HTERT RPE-1 (cell line): ENCODE results near the gene ITGA5.

Source experiments
- in situ Hi-C: fragments of 300-500 bp; cut with MboI; formaldehyde crosslinking; loops from 4 replicates; pipeline ENCODE4 v1.14.3; 2020; ENCODE audit warnings: low sequenced_read_pairs

Gene ITGA5

DNA sequence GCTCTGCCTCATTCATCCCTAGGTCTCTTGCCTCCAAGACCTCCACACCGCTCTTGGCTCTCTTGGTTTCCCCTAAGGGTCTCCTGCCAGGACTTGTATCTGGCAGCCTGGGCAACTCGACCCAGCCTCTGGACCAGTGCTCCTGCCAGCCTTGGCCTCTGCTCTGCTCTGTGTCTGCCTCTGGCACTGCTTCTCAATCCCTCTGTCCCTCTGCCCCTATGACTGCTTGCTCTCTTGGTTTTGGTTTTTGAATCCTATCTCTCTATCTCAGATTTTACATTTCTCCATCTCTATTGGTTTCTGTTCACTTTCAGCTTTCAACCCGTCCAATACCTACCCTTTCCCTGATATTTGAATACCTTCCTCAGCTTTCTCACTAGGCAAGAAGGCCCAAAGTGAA lies 6.3 kb downstream of the ITGA5 start:
- in situ Hi-C loops: no loop called here

- in situ Hi-C loops: no loop called here
Observed at GRCh38 chr12:54412348-54412747, 6.7 kb downstream of the ITGA5 start.

GRCh38 chr12:54411391-54412241 lies 7.5 kb downstream of the ITGA5 start:
- in situ Hi-C loops: no loop called here

- in situ Hi-C loops: no loop called here
Observed at GRCh38 chr12:54409267-54409666, 9.8 kb downstream of the ITGA5 start.

DNA sequence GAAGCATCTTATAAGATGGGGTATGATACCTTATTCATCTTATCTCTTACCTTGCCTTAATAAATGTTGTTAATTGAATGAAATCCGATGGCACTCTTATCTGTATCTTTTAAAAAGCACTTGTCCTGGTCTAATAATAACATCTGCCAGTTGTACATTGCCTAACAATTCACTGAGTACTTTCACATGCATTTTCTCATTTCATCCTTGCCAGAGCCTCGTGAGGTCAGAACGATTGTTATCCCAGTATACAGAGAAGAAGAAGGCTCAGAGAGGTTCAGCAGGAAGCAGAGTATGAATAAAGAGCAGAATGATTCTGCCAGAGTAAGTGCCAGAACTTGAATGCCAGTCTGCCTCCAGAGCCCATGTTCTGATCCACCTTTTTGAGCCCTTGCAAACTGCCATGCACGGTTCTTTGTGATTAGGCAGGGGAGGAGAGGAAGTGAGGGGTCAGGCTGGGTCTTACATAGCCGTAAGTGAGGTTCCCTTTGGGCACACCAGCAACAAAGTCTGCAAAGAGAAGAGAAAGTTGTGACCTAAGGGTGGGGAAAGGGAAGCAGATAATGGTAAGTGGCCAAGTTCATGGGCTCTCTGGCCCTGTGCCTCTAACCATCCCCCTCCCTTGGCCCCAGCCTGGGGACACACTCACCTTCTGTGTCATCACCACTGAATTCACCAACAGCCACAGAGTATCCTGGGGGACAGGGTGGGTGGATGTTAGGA lies 11.7 kb downstream of the ITGA5 start:
- in situ Hi-C loops: no loop called here

GRCh38 chr12:54405573-54405972 lies 13.5 kb downstream of the ITGA5 start:
- in situ Hi-C loops: no loop called here

- in situ Hi-C loops: no loop called here
Observed at GRCh38 chr12:54405106-54405505, 14.0 kb downstream of the ITGA5 start.

- in situ Hi-C loops: no loop called here
Observed at GRCh38 chr12:54404061-54405004, 14.7 kb downstream of the ITGA5 start.

- in situ Hi-C loops: no loop called here
Observed at GRCh38 chr12:54401119-54401518, 17.9 kb downstream of the ITGA5 start.

- in situ Hi-C loops: no loop called here
Observed at GRCh38 chr12:54398995-54399793, 19.9 kb downstream of the ITGA5 start.

- in situ Hi-C loops: no loop called here
Observed at GRCh38 chr12:54398218-54398617, 20.8 kb downstream of the ITGA5 start.

DNA sequence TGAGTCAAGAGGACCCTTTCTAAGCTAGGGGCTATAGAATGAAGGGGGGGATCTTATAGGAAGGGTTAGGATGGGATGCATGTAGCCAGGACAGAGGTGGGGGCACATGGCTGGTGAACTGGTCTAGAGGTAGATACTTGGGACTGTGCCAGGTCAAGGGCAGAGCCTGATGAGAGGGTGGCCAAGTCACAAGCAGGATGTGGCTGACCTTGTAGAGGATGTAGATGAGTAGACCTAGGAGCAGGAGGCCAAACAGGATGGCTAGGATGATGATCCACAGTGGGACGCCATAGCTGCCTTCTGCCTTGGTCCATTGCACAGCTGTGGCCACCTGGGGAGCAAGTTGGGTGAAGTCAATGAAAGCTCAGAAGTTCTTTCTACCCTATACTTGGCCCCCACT lies 21.9 kb downstream of the ITGA5 start:
- in situ Hi-C loops: no loop called here

- in situ Hi-C loops: no loop called here
Observed at GRCh38 chr12:54395545-54395944, 23.5 kb downstream of the ITGA5 start.

- in situ Hi-C loops: no loop called here
Observed at GRCh38 chr12:54394986-54395385, 24.1 kb downstream of the ITGA5 start.

DNA sequence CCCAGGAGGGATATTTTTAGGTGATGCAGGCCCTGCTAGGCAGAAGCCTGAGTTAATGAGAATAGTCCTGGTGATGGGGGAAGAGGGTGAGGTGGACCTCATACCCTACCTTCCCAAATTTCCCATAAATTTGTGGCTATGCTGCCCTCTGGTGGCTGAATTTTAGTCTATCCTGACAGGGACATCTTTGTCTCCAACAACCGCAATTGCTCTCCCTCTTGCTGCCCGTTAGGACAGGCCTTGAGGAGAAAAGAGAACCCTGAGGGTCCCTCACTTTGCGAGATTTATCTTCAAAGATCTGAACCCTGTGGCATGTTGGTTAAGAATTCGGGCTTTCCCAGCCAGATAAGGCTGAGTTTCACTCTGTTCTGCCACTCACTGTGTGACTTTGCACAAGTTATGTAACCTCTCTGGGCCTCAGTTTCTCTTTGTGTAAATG lies 24.8 kb downstream of the ITGA5 start:
- in situ Hi-C loops: no loop called here

DNA sequence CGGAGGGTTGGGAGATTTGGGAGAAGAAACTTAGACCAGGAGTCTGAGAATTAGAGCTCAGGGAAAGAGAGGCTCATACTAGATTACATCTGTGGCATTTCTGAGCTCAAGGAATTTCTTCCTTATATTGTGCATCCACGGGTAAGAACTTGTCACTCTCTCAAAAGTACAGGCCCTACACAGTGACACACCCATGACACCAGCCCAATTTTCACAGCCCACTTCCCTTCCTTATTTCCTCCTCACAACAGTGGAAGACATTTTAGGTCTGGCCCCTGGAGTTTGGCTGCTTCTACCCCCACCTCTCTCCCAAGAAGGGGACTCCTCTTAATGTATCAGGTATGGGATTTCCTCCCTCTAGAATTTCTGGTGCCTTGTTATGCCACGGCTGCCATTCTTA lies 25.3 kb downstream of the ITGA5 start:
- in situ Hi-C loops: no loop called here

DNA sequence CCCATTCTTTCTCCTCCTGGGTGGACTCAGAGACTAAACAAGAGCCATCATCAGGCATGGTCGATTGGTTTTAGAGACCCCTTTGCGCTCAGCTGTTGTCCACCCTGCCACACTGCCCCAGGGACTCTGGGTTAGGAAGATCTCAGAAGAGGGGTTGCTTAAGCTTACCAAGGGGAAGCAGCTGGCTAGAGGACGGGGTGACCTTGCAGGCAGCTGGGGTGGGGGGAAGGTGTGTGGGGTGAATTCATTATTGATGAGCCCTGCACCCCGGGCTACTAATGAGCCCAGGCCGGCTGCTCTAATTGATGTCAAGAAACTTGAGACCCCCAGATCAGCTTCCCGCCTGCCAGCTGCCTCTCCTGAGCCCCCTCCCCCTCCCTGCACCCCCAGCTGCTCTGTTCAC lies 25.9 kb downstream of the ITGA5 start:
- in situ Hi-C loops: no loop called here

- in situ Hi-C loops: no loop called here
Observed at GRCh38 chr12:54392485-54393206, 26.4 kb downstream of the ITGA5 start.

- in situ Hi-C loops: no loop called here
Observed at GRCh38 chr12:54390668-54391551, 28.2 kb downstream of the ITGA5 start.
